ENCODE measurements around the gene CADPS2. TPM values are rescaled to one million over a fixed set of nuclear protein-coding genes. Genes with fewer than 3 reads are reported as not detected.

CADPS2 gene
- total and polyA plus RNA-seq, 2 of the 4 experiments (the other 2 are of a cell fraction) = 0.10 to 0.54 TPM

- intact Hi-C loops (cut with micrococcal nuclease) (no loop called here), in situ Hi-C loops (cut with MboI; ENCODE audit: low sequenced_read_pairs) (no loop called here), dilution Hi-C loops (cut with HindIII; ENCODE audit: low sequenced_read_pairs, unreplicated experiment) (no loop called here)
- Histone ChIP-seq H3K56ac (ENCODE audit: extremely low read depth, insufficient read depth, low read length) (no peak overlapping the region), H2AFZ (replicated peaks; ENCODE audit: low read length, poor library complexity) (no peak overlapping the region), H3K14ac (replicated peaks; ENCODE audit: low read depth, low read length) (no peak overlapping the region), H3K9me3 (ENCODE audit: control insufficient read depth, insufficient read depth, low read length) (no peaks in the 10 kb centered on the region), H3K36me3 (ENCODE audit: control insufficient read depth, insufficient read depth, low read length) (no peaks in the 10 kb centered on the region), H2AK5ac (ENCODE audit: low read depth, low read length) (no peak overlapping the region), H4K91ac (ENCODE audit: insufficient read depth, low read depth, low read length) (no peak overlapping the region), H3K18ac (ENCODE audit: low read depth, low read length) (no peak overlapping the region), H3K27me3 (ENCODE audit: control insufficient read depth, insufficient read depth, low read length) (no peaks in the 10 kb centered on the region), H3K4me2 (ENCODE audit: low read depth, low read length) (no peak overlapping the region), H4K20me1 (ENCODE audit: insufficient read depth, low read length) (no peaks in the 10 kb centered on the region), H2AK9ac (replicated peaks; ENCODE audit: low read depth, low read length, poor library complexity) (no peak overlapping the region), H4K5ac (ENCODE audit: low read depth, low read length) (no peak overlapping the region), H3K79me1 (ENCODE audit: low read depth in 1 of 2, low read length in 2 of 2) (no peaks in the 10 kb centered on the region), H2BK5ac (ENCODE audit: low read depth, low read length, poor library complexity, severe bottlenecking) (no peak overlapping the region), H3K9me1 (ENCODE audit: insufficient read depth, low read length) (no peaks in the 10 kb centered on the region), H4K8ac (ENCODE audit: low read depth in 2 of 2, low read length in 2 of 2) (no peak overlapping the region), H3K4me3 (ENCODE audit: insufficient read depth, low read depth, low read length) (no peak overlapping the region), H3K23ac (ENCODE audit: low read depth, low read length) (no peak overlapping the region), H3K4ac (ENCODE audit: low read depth, low read length) (no peak overlapping the region), H2BK20ac (ENCODE audit: low read depth, low read length) (no peak overlapping the region), H3K4me1 (ENCODE audit: control insufficient read depth, insufficient read depth, low read length) (no peaks in the 10 kb centered on the region), H2BK120ac (ENCODE audit: low read depth, low read length) (no peak overlapping the region), H3K9ac (ENCODE audit: low read depth, low read length) (no peak overlapping the region), H2BK15ac (ENCODE audit: low read depth, low read length) (no peak overlapping the region), H3K27ac (ENCODE audit: insufficient read depth, low read length) (no peak overlapping the region)
- no TSS peak for BruUV-seq (replicated peaks)
- ATAC-seq (ENCODE audit: low read depth) (no peak), DNase-seq (no peak)
- TF ChIP-seq MAFK (IDR thresholded peaks at IDR 0.05; ENCODE audit: low read depth, low read length) (no peak), MXI1 (IDR thresholded peaks at IDR 0.05; ENCODE audit: borderline replicate concordance, low read depth, low read length) (no peak), RFX5 (IDR thresholded peaks at IDR 0.05; ENCODE audit: low read depth, low read length) (no peak), ELK1 (IDR thresholded peaks at IDR 0.05; ENCODE audit: borderline replicate concordance, low read depth, low read length) (no peak), POLR2A (IDR thresholded peaks at IDR 0.05; ENCODE audit: low read depth, low read length) (no peak), RCOR1 (IDR thresholded peaks at IDR 0.05; ENCODE audit: insufficient replicate concordance, low read length) (no peak), SMC3 (IDR thresholded peaks at IDR 0.05; ENCODE audit: low read depth, low read length) (no peak), FOS (IDR thresholded peaks at IDR 0.05; ENCODE audit: low read depth, low read length) (no peak), CEBPB (IDR thresholded peaks at IDR 0.05; ENCODE audit: low read depth, low read length) (no peak), BHLHE40 (IDR thresholded peaks at IDR 0.05; ENCODE audit: low read depth, low read length) (no peak), MAZ (IDR thresholded peaks at IDR 0.05; ENCODE audit: borderline replicate concordance, low read depth, low read length) (no peak), NFE2L2 (IDR thresholded peaks at IDR 0.05; ENCODE audit: low read depth, low read length) (no peak)
- TF ChIP-seq, protein P1, sequence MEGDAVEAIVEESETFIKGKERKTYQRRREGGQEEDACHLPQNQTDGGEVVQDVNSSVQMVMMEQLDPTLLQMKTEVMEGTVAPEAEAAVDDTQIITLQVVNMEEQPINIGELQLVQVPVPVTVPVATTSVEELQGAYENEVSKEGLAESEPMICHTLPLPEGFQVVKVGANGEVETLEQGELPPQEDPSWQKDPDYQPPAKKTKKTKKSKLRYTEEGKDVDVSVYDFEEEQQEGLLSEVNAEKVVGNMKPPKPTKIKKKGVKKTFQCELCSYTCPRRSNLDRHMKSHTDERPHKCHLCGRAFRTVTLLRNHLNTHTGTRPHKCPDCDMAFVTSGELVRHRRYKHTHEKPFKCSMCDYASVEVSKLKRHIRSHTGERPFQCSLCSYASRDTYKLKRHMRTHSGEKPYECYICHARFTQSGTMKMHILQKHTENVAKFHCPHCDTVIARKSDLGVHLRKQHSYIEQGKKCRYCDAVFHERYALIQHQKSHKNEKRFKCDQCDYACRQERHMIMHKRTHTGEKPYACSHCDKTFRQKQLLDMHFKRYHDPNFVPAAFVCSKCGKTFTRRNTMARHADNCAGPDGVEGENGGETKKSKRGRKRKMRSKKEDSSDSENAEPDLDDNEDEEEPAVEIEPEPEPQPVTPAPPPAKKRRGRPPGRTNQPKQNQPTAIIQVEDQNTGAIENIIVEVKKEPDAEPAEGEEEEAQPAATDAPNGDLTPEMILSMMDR (conservative IDR thresholded peaks at IDR 0.05; ENCODE audit: low read depth, low read length) = no peak
- ChIA-PET POLR2A (ENCODE audit: unreplicated experiment) (no interaction called here), CTCF (no interaction called here)
- WGBS, 2 experiments (ENCODE audit: extremely low coverage in 2 of 2, insufficient read length in 1 of 2) = no CpG with 5 or more reads among the region's 7 CpGs
Measured at GRCh38 chr7:122556873-122557542, 329.3 kb downstream of the CADPS2 start.
